OCI-LY7 (cell line): ENCODE results near the gene TKT.

Experiments
- EZH2phosphoT487 ChIP-seq: fragments of 200-600 bp; sonication (generic); IDR thresholded peaks from 2 replicates; pipeline ENCODE4 v1.6.1; 2018; ENCODE audit warnings: low read depth, borderline replicate concordance, mild to moderate bottlenecking, mixed run types, antibody characterized with exemption, low read length, moderate library complexity, mixed read lengths
- TF ChIP-seq, protein P1 (sequence below): fragments of 200-600 bp; sonication (generic); conservative IDR thresholded peaks from 2 replicates; pipeline ENCODE4 v1.5.1; 2014; ENCODE audit warnings: mild to moderate bottlenecking, antibody characterized with exemption, low read length, moderate library complexity, mixed read lengths

DNA sequence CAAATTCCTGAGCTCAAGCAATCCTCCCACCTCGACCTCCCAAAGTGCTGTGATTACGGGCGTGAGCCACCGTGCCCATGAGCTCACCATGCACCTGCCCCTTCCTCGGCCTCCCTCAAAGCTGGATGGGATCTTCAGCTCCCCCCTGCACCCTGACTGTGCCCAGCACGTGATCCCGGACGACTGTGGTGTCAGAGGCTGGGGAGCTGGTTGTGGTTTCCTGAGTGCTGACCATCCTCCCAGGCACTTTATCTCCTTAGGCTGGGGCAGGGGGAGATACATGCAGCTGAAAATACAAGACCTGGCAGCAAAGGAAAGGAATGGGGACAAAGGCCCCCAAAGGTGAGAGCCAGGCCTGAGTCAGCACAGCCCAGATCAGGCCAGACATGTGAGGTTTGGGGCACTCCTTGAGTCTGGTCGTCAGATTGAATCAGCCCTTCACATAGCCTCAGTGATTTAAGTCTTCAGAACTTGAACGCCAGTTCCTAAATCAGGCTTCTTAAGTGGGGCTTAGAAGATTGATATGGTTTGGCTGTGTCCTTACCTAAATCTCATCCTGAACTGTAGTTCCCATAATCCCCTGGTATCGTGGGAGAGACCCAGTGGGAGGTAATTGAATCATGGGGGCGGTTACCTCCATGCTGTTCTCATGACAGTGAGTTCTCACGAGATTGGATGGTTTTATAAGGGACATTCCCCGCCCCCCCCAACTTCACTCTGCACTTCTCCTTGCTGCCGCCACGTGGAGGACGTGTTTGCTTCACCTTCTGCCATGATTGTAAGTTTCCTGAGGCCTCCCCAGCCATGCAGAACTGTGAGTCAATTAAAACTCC, 59.0 kb downstream of the TKT start:
- TF ChIP-seq, protein P1, sequence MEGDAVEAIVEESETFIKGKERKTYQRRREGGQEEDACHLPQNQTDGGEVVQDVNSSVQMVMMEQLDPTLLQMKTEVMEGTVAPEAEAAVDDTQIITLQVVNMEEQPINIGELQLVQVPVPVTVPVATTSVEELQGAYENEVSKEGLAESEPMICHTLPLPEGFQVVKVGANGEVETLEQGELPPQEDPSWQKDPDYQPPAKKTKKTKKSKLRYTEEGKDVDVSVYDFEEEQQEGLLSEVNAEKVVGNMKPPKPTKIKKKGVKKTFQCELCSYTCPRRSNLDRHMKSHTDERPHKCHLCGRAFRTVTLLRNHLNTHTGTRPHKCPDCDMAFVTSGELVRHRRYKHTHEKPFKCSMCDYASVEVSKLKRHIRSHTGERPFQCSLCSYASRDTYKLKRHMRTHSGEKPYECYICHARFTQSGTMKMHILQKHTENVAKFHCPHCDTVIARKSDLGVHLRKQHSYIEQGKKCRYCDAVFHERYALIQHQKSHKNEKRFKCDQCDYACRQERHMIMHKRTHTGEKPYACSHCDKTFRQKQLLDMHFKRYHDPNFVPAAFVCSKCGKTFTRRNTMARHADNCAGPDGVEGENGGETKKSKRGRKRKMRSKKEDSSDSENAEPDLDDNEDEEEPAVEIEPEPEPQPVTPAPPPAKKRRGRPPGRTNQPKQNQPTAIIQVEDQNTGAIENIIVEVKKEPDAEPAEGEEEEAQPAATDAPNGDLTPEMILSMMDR, result peak; percentile 63
- TF ChIP-seq EZH2phosphoT487, result no peak
